Head of caudate nucleus (tissue), 42 donors: Measurements from ENCODE around the gene C1QC.

ENCODE experiments used
- DNase-seq, 42 donors: peaks; one replicate each; pipeline versions ENCODE4 v3.0.0 to v3.0.0-alpha.2; 2020 to 2021; ENCODE audit warnings: mixed read lengths in 7 of 42
- intact Hi-C: fragments of 100-400 bp; cut with DNase I; formaldehyde crosslinking; loops from one replicate; pipeline ENCODE4 v1.15.0; 2022

Gene C1QC

GRCh38 chr1:22616571-22616970, 26.9 kb upstream of the C1QC start:
- intact Hi-C loops, result no loop called here

GRCh38 chr1:22618056-22618455, 25.4 kb upstream of the C1QC start:
- no peak for DNase-seq
- intact Hi-C loops, result no loop called here

More at GRCh38 chr1:22616571-22616970, 26.9 kb upstream of the C1QC start:
- no peak for DNase-seq

- intact Hi-C loops, result no loop called here
- DNase-seq, result no peak
Measured at GRCh38 chr1:22619252-22619651, 24.2 kb upstream of the C1QC start.

- intact Hi-C loops, result no loop called here
- no peak for DNase-seq
Measured at GRCh38 chr1:22619798-22620197, 23.6 kb upstream of the C1QC start.

GRCh38 chr1:22621761-22622160, 21.7 kb upstream of the C1QC start:
- intact Hi-C loops, result no loop called here
- no peak for DNase-seq

GRCh38 chr1:22625262-22625925, 18.0 kb upstream of the C1QC start:
- DNase-seq, result no peak
- intact Hi-C loops, result no loop called here

GRCh38 chr1:22626237-22627157, 16.9 kb upstream of the C1QC start:
- peak in 7 of 42 donors; percentile 22 to 51 (median 35) for DNase-seq
- intact Hi-C loops, result no loop called here

GRCh38 chr1:22627331-22627730, 16.1 kb upstream of the C1QC start:
- intact Hi-C loops, result no loop called here
- DNase-seq, result no peak

- DNase-seq, result no peak
- intact Hi-C loops, result no loop called here
Measured at GRCh38 chr1:22628698-22629444, 14.6 kb upstream of the C1QC start.

- intact Hi-C loops, result no loop called here
- DNase-seq, result no peak
Measured at GRCh38 chr1:22629886-22630285, 13.5 kb upstream of the C1QC start.

GRCh38 chr1:22633697-22634463, 9.6 kb upstream of the C1QC start:
- intact Hi-C loops, result no loop called here
- DNase-seq, result no peak

GRCh38 chr1:22635436-22635835, 8.0 kb upstream of the C1QC start:
- intact Hi-C loops, result no loop called here
- DNase-seq, result no peak

GRCh38 chr1:22636353-22636752, 7.1 kb upstream of the C1QC start, which contains the start of gene C1QA:
C1QA (plus strand) TSS chr1:22636628; CDS start chr1:22637617, 989 bp downstream.
- DNase-seq, result peak in 40 of 42 donors; percentile 14 to 75 (median 54)
- intact Hi-C loops, result no loop called here

GRCh38 chr1:22636927-22637326, 6.5 kb upstream of the C1QC start:
- intact Hi-C loops, result no loop called here

GRCh38 chr1:22637907-22638445, 5.5 kb upstream of the C1QC start:
- intact Hi-C loops, result no loop called here
- no peak for DNase-seq

More at GRCh38 chr1:22636927-22637326, 6.5 kb upstream of the C1QC start:
- DNase-seq, result no peak

GRCh38 chr1:22638476-22639234, 4.8 kb upstream of the C1QC start:
- intact Hi-C loops, result no loop called here

GRCh38 chr1:22639286-22639685, 4.1 kb upstream of the C1QC start:
- peak in 16 of 42 donors; percentile 17 to 64 (median 38) for DNase-seq
- intact Hi-C loops, result no loop called here

More at GRCh38 chr1:22638476-22639234, 4.8 kb upstream of the C1QC start:
- no peak for DNase-seq

GRCh38 chr1:22641247-22641646, 2.2 kb upstream of the C1QC start:
- intact Hi-C loops, result no loop called here
- DNase-seq, result no peak
